HepG2 (cell line): ENCODE results near the gene KIF22. TPM values are rescaled to one million over a fixed set of nuclear protein-coding genes. Genes with fewer than 3 reads are reported as not detected.

ENCODE experiments used
- ARID5B ChIP-seq: IDR thresholded peaks from 2 replicates; pipeline ENCODE4 v1.4.0; 2020; ENCODE audit warnings: mild to moderate bottlenecking, missing genetic modification reagents
- BRCA1 ChIP-seq: sonication (generic); formaldehyde crosslinking; IDR thresholded peaks from 2 replicates; pipeline ENCODE4 v1.4.0; 2020; ENCODE audit warnings: missing genetic modification reagents
- BRD4 ChIP-seq: sonication (generic); formaldehyde crosslinking; IDR thresholded peaks from 2 replicates; pipeline ENCODE4 v1.4.0; 2020; ENCODE audit warnings: missing genetic modification reagents
- CBX5 ChIP-seq: sonication (generic); formaldehyde crosslinking; IDR thresholded peaks from 2 replicates; pipeline ENCODE4 v1.4.0; 2020; ENCODE audit warnings: missing genetic modification reagents, borderline replicate concordance
- GFI1 ChIP-seq: sonication (generic); formaldehyde crosslinking; IDR thresholded peaks from 2 replicates; pipeline ENCODE4 v1.5.0; 2020; ENCODE audit warnings: missing genetic modification reagents, mild to moderate bottlenecking, borderline replicate concordance
- GPN1 ChIP-seq: sonication (generic); formaldehyde crosslinking; IDR thresholded peaks from 2 replicates; pipeline ENCODE4 v1.5.1; 2020; ENCODE audit warnings: missing genetic modification reagents, borderline replicate concordance
- KDM4B ChIP-seq: sonication (generic); formaldehyde crosslinking; IDR thresholded peaks from 2 replicates; pipeline ENCODE4 v1.4.0; 2020; ENCODE audit warnings: missing genetic modification reagents
- NFE2L2 ChIP-seq: fragments of 150-350 bp; IDR thresholded peaks from 2 replicates; pipeline ENCODE4 v1.6.1; 2014; ENCODE audit warnings: low read length
- NR3C1 ChIP-seq: sonication (generic); formaldehyde crosslinking; IDR thresholded peaks from 2 replicates; pipeline ENCODE4 v1.4.0; 2020; ENCODE audit warnings: missing genetic modification reagents
- PHF21A ChIP-seq: sonication (generic); formaldehyde crosslinking; IDR thresholded peaks from 2 replicates; pipeline ENCODE4 v1.5.0; 2020; ENCODE audit warnings: mild to moderate bottlenecking, missing genetic modification reagents
- RBM22 ChIP-seq: fragments of 200-400 bp; formaldehyde crosslinking; optimal IDR thresholded peaks from 2 replicates; pipeline ENCODE3; 2017; ENCODE audit warnings: mild to moderate bottlenecking, low read length, moderate library complexity
- SMAD9 ChIP-seq: sonication (generic); formaldehyde crosslinking; IDR thresholded peaks from 2 replicates; pipeline ENCODE4 v1.5.1; 2020; ENCODE audit warnings: mild to moderate bottlenecking, missing genetic modification reagents
- ZBTB20 ChIP-seq: sonication (generic); formaldehyde crosslinking; IDR thresholded peaks from 2 replicates; pipeline ENCODE4 v1.8.1; 2023; ENCODE audit warnings: missing genetic modification reagents, low read depth, mild to moderate bottlenecking, borderline replicate concordance
- ZNF143 ChIP-seq: sonication (generic); formaldehyde crosslinking; IDR thresholded peaks from 2 replicates; pipeline ENCODE4 v1.4.0; 2020; ENCODE audit warnings: missing genetic modification reagents
- ZNF207 ChIP-seq: fragments of 450-650 bp; IDR thresholded peaks from 2 replicates; pipeline ENCODE4 v1.6.1; 2016; ENCODE audit warnings: antibody characterized with exemption, borderline replicate concordance
- ZNF281 ChIP-seq: sonication (generic); formaldehyde crosslinking; IDR thresholded peaks from 2 replicates; pipeline ENCODE4 v1.4.0; 2020; ENCODE audit warnings: missing genetic modification reagents, borderline replicate concordance
- ZNF337 ChIP-seq: sonication (generic); formaldehyde crosslinking; IDR thresholded peaks from 2 replicates; pipeline ENCODE4 v1.5.1; 2020; ENCODE audit warnings: missing genetic modification reagents, low read depth, mild to moderate bottlenecking, borderline replicate concordance
- ZNF703 ChIP-seq: sonication (generic); formaldehyde crosslinking; IDR thresholded peaks from 2 replicates; pipeline ENCODE4 v1.5.1; 2020; ENCODE audit warnings: missing genetic modification reagents, mild to moderate bottlenecking, moderate library complexity, borderline replicate concordance
- polyA plus RNA-seq, 8 experiments: library from polyadenylated mRNA; depleted of rRNA in 3 of 8; stranded (reverse) in 7 of 8; unstranded in 1 of 8; fragments of >200 nt; fragmentation: Illumina TruSeq in 4 of 8; extraction: Trizol in 4 of 8; gene quantifications; 2 replicates each; pipeline versions ENCODE4 v1.2.1 to v1.2.3, GENCODE V29; 2011 to 2016; ENCODE audit warnings: low read depth in 4 of 8, missing spikeins in 1 of 8, mixed read lengths in 1 of 8; ENCODE audit not compliant: insufficient read depth in 1 of 8
- total RNA-seq, 5 experiments: library from RNA; depleted of rRNA; stranded (reverse); fragments of >200 nt; fragmentation: Illumina TruSeq; extraction: Trizol; gene quantifications; 2 replicates each; pipeline ENCODE4 v1.2.3, GENCODE V29; 2016; ENCODE audit warnings: low read depth in 1 of 5
- TF ChIP-seq, protein P1 (sequence below): sonication (generic); formaldehyde crosslinking; IDR thresholded peaks from 2 replicates; pipeline ENCODE4 v1.8.1; 2023; ENCODE audit warnings: missing genetic modification reagents, inconsistent platforms, borderline replicate concordance

Gene KIF22
- total and polyA plus RNA-seq, 2 of the 13 experiments (the other 11 are each of a cell fraction or from before 2014, with no cell fraction given), result 95.8 to 118 TPM

GRCh38 chr16:29815793-29816693, 25.5 kb downstream of the KIF22 start, which contains the start of gene PAGR1 (continued):
- peak; percentile 53 for TF ChIP-seq RBM22
- TF ChIP-seq BRCA1 (CRISPR knock-in tag), result peak; percentile 94; the same call in 1 of the 2 replicates
- TF ChIP-seq ARID5B (CRISPR knock-in tag), result peak; percentile 67
- TF ChIP-seq GPN1 (CRISPR knock-in tag), result no peak; the same call in 1 of the 2 replicates
- peak; percentile 88 for TF ChIP-seq GFI1
- TF ChIP-seq SMAD9 (CRISPR knock-in tag), result no peak; the same call in 1 of the 2 replicates
- no peak; the same call in 1 of the 2 replicates for TF ChIP-seq ZNF281 (CRISPR knock-in tag)
- TF ChIP-seq, protein P1, sequence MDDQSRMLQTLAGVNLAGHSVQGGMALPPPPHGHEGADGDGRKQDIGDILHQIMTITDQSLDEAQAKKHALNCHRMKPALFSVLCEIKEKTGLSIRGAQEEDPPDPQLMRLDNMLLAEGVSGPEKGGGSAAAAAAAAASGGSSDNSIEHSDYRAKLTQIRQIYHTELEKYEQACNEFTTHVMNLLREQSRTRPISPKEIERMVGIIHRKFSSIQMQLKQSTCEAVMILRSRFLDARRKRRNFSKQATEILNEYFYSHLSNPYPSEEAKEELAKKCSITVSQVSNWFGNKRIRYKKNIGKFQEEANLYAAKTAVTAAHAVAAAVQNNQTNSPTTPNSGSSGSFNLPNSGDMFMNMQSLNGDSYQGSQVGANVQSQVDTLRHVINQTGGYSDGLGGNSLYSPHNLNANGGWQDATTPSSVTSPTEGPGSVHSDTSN (CRISPR knock-in tag), result no peak
- peak; percentile 81; the same call in 1 of the 2 replicates for TF ChIP-seq KDM4B (CRISPR knock-in tag)
- TF ChIP-seq CBX5 (CRISPR knock-in tag), result peak; percentile 70
- TF ChIP-seq ZNF703 (CRISPR knock-in tag), result no peak
- TF ChIP-seq ZNF143, result peak; percentile 68
- TF ChIP-seq PHF21A (CRISPR knock-in tag), result no peak; the same call in 1 of the 2 replicates
- peak; percentile 2; the same call in 1 of the 2 replicates for TF ChIP-seq NFE2L2
- TF ChIP-seq ZNF337 (CRISPR knock-in tag), result peak; percentile 89; the same call in 1 of the 2 replicates
- no peak for TF ChIP-seq ZNF207
- peak; percentile 34; the same call in 1 of the 2 replicates for TF ChIP-seq NR3C1 (CRISPR knock-in tag)
- peak; percentile 16; the same call in 1 of the 2 replicates for TF ChIP-seq ZBTB20 (CRISPR knock-in tag)
- TF ChIP-seq BRD4, result peak; percentile 89
